Neural cell (in vitro differentiated cells): ENCODE measurements around the gene CDC25A. TPM values are rescaled to one million over a fixed set of nuclear protein-coding genes. Genes with fewer than 3 reads are reported as not detected.

Source experiments
- H2AFZ ChIP-seq: fragments of 200-600, 300-800 bp; sonication (generic), shearing (Covaris generic); 2 replicates; pipeline ENCODE4 v1.6.0; 2014; ENCODE audit warnings: low read depth, mild to moderate bottlenecking, antibody characterized with exemption, low read length, moderate library complexity
- H3F3A ChIP-seq: fragments of 200-600 bp; shearing (Covaris generic); 2 replicates; pipeline ENCODE4 v1.6.1; 2016; ENCODE audit warnings: mild to moderate bottlenecking, moderate library complexity, mixed read lengths, antibody characterized with exemption, low read length; ENCODE audit not compliant: insufficient read depth, poor library complexity, severe bottlenecking
- H3K27ac ChIP-seq: fragments of 200-600, 300-800 bp; sonication (generic), shearing (Covaris generic); 2 replicates; pipeline ENCODE4 v1.5.1; 2014; ENCODE audit warnings: mild to moderate bottlenecking, low read length, moderate library complexity
- H3K27me3 ChIP-seq: fragments of 300-800, 200-600 bp; sonication (generic), shearing (Covaris generic); 2 replicates; pipeline ENCODE4 v1.6.0; 2014; ENCODE audit warnings: mild to moderate bottlenecking, low read depth, low read length, moderate library complexity; ENCODE audit not compliant: insufficient read depth
- H3K36me3 ChIP-seq: fragments of 300-800, 200-600 bp; sonication (generic), shearing (Covaris generic); 2 replicates; pipeline ENCODE4 v1.5.1; 2014; ENCODE audit warnings: mild to moderate bottlenecking, antibody characterized with exemption, low read length, moderate library complexity; ENCODE audit not compliant: insufficient read depth
- H3K4me2 ChIP-seq: fragments of 300-800, 200-600 bp; sonication (generic), shearing (Covaris generic); 2 replicates; pipeline ENCODE4 v1.6.0; 2014; ENCODE audit warnings: mild to moderate bottlenecking, low read length
- H3K4me3 ChIP-seq: fragments of 300-800, 200-600 bp; sonication (generic), shearing (Covaris generic); 2 replicates; pipeline ENCODE4 v1.5.1; 2014; ENCODE audit warnings: mild to moderate bottlenecking, low read length, moderate library complexity
- H3K79me2 ChIP-seq: fragments of 200-600 bp; shearing (Covaris generic); replicated peaks from 2 replicates; pipeline ENCODE4 v1.6.0; 2014; ENCODE audit warnings: mild to moderate bottlenecking, low read length, moderate library complexity; ENCODE audit not compliant: insufficient read depth
- H3K9ac ChIP-seq: fragments of 300-800, 200-600 bp; sonication (generic), shearing (Covaris generic); 2 replicates; pipeline ENCODE4 v1.6.1; 2016; ENCODE audit warnings: mild to moderate bottlenecking, low read length, mixed read lengths
- H3K9me2 ChIP-seq: fragments of 200-600 bp; shearing (Covaris generic); 2 replicates; pipeline ENCODE4 v1.6.1; 2016; ENCODE audit warnings: mild to moderate bottlenecking, low read length, mixed read lengths; ENCODE audit not compliant: insufficient read depth
- H3K9me3 ChIP-seq: fragments of 200-600, 300-800 bp; sonication (generic), shearing (Covaris generic); 2 replicates; pipeline ENCODE4 v1.6.1; 2016; ENCODE audit warnings: mild to moderate bottlenecking, mixed run types, low read length, moderate library complexity, mixed read lengths
- H4K20me1 ChIP-seq: fragments of 200-600 bp; shearing (Covaris generic); 2 replicates; pipeline ENCODE4 v1.6.1; 2016; ENCODE audit warnings: mild to moderate bottlenecking, mixed run types; ENCODE audit not compliant: insufficient read depth
- CTCF ChIP-seq: fragments of 450-650 bp; IDR thresholded peaks from 2 replicates; pipeline ENCODE4 v1.5.1; 2014; ENCODE audit warnings: antibody characterized with exemption, mild to moderate bottlenecking, moderate library complexity; ENCODE audit not compliant: poor library complexity, severe bottlenecking
- EP300 ChIP-seq: fragments of 450-650 bp; conservative IDR thresholded peaks from 2 replicates; pipeline ENCODE4 v1.6.1; 2014; ENCODE audit warnings: antibody characterized with exemption, mild to moderate bottlenecking, moderate library complexity; ENCODE audit not compliant: poor library complexity, severe bottlenecking
- EZH2 ChIP-seq: fragments of 200-600, 300-800 bp; shearing (Covaris generic), sonication (generic); IDR thresholded peaks from 2 replicates; pipeline ENCODE4 v1.6.1; 2014; ENCODE audit warnings: antibody characterized with exemption, low read length, borderline replicate concordance, mild to moderate bottlenecking; ENCODE audit not compliant: insufficient read depth, poor library complexity, severe bottlenecking
- MXI1 ChIP-seq: fragments of 450-650 bp; conservative IDR thresholded peaks from 2 replicates; pipeline ENCODE4 v1.6.1; 2014; ENCODE audit warnings: antibody characterized with exemption, mild to moderate bottlenecking; ENCODE audit not compliant: poor library complexity, severe bottlenecking
- POLR2AphosphoS5 ChIP-seq: IDR thresholded peaks from 2 replicates; pipeline ENCODE4 v1.6.1; 2012
- RAD21 ChIP-seq: fragments of 450-650 bp; conservative IDR thresholded peaks from 2 replicates; pipeline ENCODE4 v1.6.1; 2014; ENCODE audit warnings: antibody characterized with exemption, mild to moderate bottlenecking, moderate library complexity
- REST ChIP-seq: IDR thresholded peaks from 2 replicates; pipeline ENCODE4 v1.6.1; 2012; ENCODE audit warnings: borderline replicate concordance
- SMC3 ChIP-seq: fragments of 450-650 bp; conservative IDR thresholded peaks from 2 replicates; pipeline ENCODE4 v1.6.1; 2014; ENCODE audit warnings: antibody characterized with exemption, mild to moderate bottlenecking, moderate library complexity; ENCODE audit not compliant: poor library complexity
- TAF1 ChIP-seq: IDR thresholded peaks from 2 replicates; pipeline ENCODE4 v1.6.1; 2012; ENCODE audit warnings: low read depth
- polyA plus RNA-seq: library from polyadenylated mRNA; depleted of rRNA; stranded (reverse); fragments of >200 nt; gene quantifications from 2 replicates; pipeline ENCODE4 v1.2.3, GENCODE V29; 2014

Gene CDC25A
- polyA plus RNA-seq, 1 donor from 2014 or later: 12.3 TPM

- no peak for TF ChIP-seq SMC3
- TF ChIP-seq RAD21: no peak
- no peak for TF ChIP-seq POLR2AphosphoS5
- no peak for TF ChIP-seq EZH2
- no peak for TF ChIP-seq TAF1
- TF ChIP-seq REST: no peak
- no peak for TF ChIP-seq EP300
- TF ChIP-seq MXI1: no peak
- TF ChIP-seq CTCF: no peak
- Histone ChIP-seq H3K9ac (no peak overlapping the region), H3K4me3 (no peak overlapping the region), H3K4me2 (no peak overlapping the region), H4K20me1 (no peaks in the 10 kb centered on the region), H3K27ac (no peak overlapping the region), H3F3A (no peaks in the 10 kb centered on the region), H3K36me3 (no peaks in the 10 kb centered on the region), H3K27me3 (no peaks in the 10 kb centered on the region), H3K9me3 (no peaks in the 10 kb centered on the region), H3K9me2 (no peaks in the 10 kb centered on the region), H3K79me2 (no peaks in the 10 kb centered on the region), H2AFZ (no peak overlapping the region)
Observed at GRCh38 chr3:48110463-48110862, 77.8 kb downstream of the CDC25A start.

GRCh38 chr3:48107227-48107626 lies 81.0 kb downstream of the CDC25A start:
- TF ChIP-seq CTCF: no peak
- no peak for TF ChIP-seq EP300
- TF ChIP-seq SMC3: no peak
- TF ChIP-seq RAD21: no peak
- TF ChIP-seq POLR2AphosphoS5: no peak
- no peak for TF ChIP-seq REST
- no peak for TF ChIP-seq MXI1
- TF ChIP-seq EZH2: no peak
- TF ChIP-seq TAF1: no peak
- Histone ChIP-seq H3K79me2 (no peaks in the 10 kb centered on the region), H4K20me1 (no peaks in the 10 kb centered on the region), H3K36me3 (no peaks in the 10 kb centered on the region), H3K9me3 (no peaks in the 10 kb centered on the region), H2AFZ (no peak overlapping the region), H3K27ac (no peak overlapping the region), H3K9ac (no peak overlapping the region), H3K4me2 (no peak overlapping the region), H3K27me3 (no peaks in the 10 kb centered on the region), H3F3A (no peaks in the 10 kb centered on the region), H3K9me2 (no peaks in the 10 kb centered on the region), H3K4me3 (no peak overlapping the region)
